Spinal cord (tissue), 10 donors: ENCODE data around the gene TMEM150A. TPM values are rescaled to one million over a fixed set of nuclear protein-coding genes. Genes with fewer than 3 reads are reported as not detected.
A peak's percentile ranks its signal among the peaks of the same experiment; 100 is the strongest.

Experiments
- DNase-seq, 6 donors: peaks; one replicate each; pipeline versions ENCODE4 v3.0.0 to v3.0.0-alpha.2; 2013 to 2015; ENCODE audit warnings: low spot score in 6 of 6, low read depth in 4 of 6
- H3K27ac ChIP-seq: one replicate; pipeline ENCODE4 v1.5.1; 2013; ENCODE audit warnings: low read depth, low read length, control low read depth
- H3K27me3 ChIP-seq: one replicate; pipeline ENCODE4 v1.6.1; 2013; ENCODE audit warnings: low read length; ENCODE audit not compliant: control insufficient read depth, insufficient read depth
- H3K36me3 ChIP-seq: one replicate; pipeline ENCODE4 v1.6.1; 2013; ENCODE audit warnings: low read length; ENCODE audit not compliant: control insufficient read depth, insufficient read depth
- H3K4me1 ChIP-seq: one replicate; pipeline ENCODE4 v1.6.1; 2013; ENCODE audit warnings: low read length; ENCODE audit not compliant: control insufficient read depth, insufficient read depth
- H3K4me3 ChIP-seq: one replicate; pipeline ENCODE4 v1.5.1; 2013; ENCODE audit warnings: low read depth, low read length, control low read depth
- H3K9me3 ChIP-seq: one replicate; pipeline ENCODE4 v1.6.1; 2013; ENCODE audit warnings: low read length; ENCODE audit not compliant: control insufficient read depth, insufficient read depth
- WGBS: methylation state at CpG from one replicate; pipeline ENCODE4 v1.1.5; 2013; ENCODE audit warnings: missing lambda C conversion rate; ENCODE audit not compliant: insufficient coverage; 5-methylcytosine and 5-hydroxymethylcytosine counted together
- polyA plus RNA-seq, 2 donors: library from polyadenylated mRNA; unstranded; fragments of 120-200 nt; gene quantifications; one replicate each; pipeline ENCODE4 v1.2.1, GENCODE V29; 2013; ENCODE audit not compliant: insufficient read length in 2 of 2
- total RNA-seq, 2 donors: library from RNA; depleted of rRNA in 1 of 2; stranded (reverse); fragments of 120-200 nt in 1 of 2; fragments of >200 nt in 1 of 2; gene quantifications; one replicate each; pipeline versions ENCODE4 v1.2.3 to v1.2.4, GENCODE V29; 2013 to 2014
- donor health status: healthy.

Gene TMEM150A
- total and polyA plus RNA-seq, 4 donors: 5.4 to 22.2 (median 15.5) TPM

- Histone ChIP-seq H3K4me1 (peaks cover 34% of the 10 kb centered on the region), H3K9me3 (no peaks in the 10 kb centered on the region), H3K4me3 (no peak overlapping the region), H3K36me3 (no peaks in the 10 kb centered on the region), H3K27me3 (peaks cover 17% of the 10 kb centered on the region), H3K27ac (peak overlapping the region; percentile 73)
- peak in 2 of 6 donors; percentile 7 to 83 for DNase-seq
- 15% methylated on average over 4 of the region's 6 CpGs for WGBS
Measured at GRCh38 chr2:85579266-85579935, 23.1 kb downstream of the TMEM150A start.

- Histone ChIP-seq H3K36me3 (no peaks in the 10 kb centered on the region), H3K9me3 (no peaks in the 10 kb centered on the region), H3K27me3 (peaks cover 11% of the 10 kb centered on the region), H3K4me1 (peaks cover 27% of the 10 kb centered on the region), H3K4me3 (peak overlapping the region; percentile 12), H3K27ac (peak overlapping the region; percentile 73)
- DNase-seq: no peak
- 47% methylated on average over 13 of the region's 19 CpGs for WGBS
Measured at GRCh38 chr2:85578243-85579180, 24.0 kb downstream of the TMEM150A start.

GRCh38 chr2:85577386-85578242, 24.9 kb downstream of the TMEM150A start, which contains the start of gene VAMP8:
VAMP8 (plus strand) TSS chr2:85577586; CDS start chr2:85577647, 61 bp downstream.
- Histone ChIP-seq H3K9me3 (no peaks in the 10 kb centered on the region), H3K27ac (peak within 1 kb of the TSS; percentile 73), H3K36me3 (no peaks in the 10 kb centered on the region), H3K4me1 (peaks cover 27% of the 10 kb centered on the region), H3K4me3 (peak within 1 kb of the TSS; percentile 12), H3K27me3 (peaks cover 11% of the 10 kb centered on the region)
- no peak for DNase-seq
- 28% methylated on average over 18 of the region's 19 CpGs for WGBS

GRCh38 chr2:85577063-85577385, 25.5 kb downstream of the TMEM150A start:
- Histone ChIP-seq H3K4me1 (peaks cover 27% of the 10 kb centered on the region), H3K27ac (peak overlapping the region; percentile 25), H3K27me3 (peaks cover 8% of the 10 kb centered on the region), H3K9me3 (no peaks in the 10 kb centered on the region), H3K36me3 (no peaks in the 10 kb centered on the region), H3K4me3 (no peak overlapping the region)
- WGBS: 43% methylated on average over 2 of the region's 3 CpGs
- DNase-seq: no peak

GRCh38 chr2:85575739-85576138, 26.8 kb downstream of the TMEM150A start:
- Histone ChIP-seq H3K9me3 (no peaks in the 10 kb centered on the region), H3K4me3 (no peak overlapping the region), H3K4me1 (peaks cover 27% of the 10 kb centered on the region), H3K27ac (no peak overlapping the region), H3K36me3 (no peaks in the 10 kb centered on the region), H3K27me3 (peaks cover 8% of the 10 kb centered on the region)
- DNase-seq: no peak
- WGBS: 100% methylated on average over 2 of the region's 8 CpGs

GRCh38 chr2:85566265-85566664, 36.2 kb downstream of the TMEM150A start:
- WGBS: 92% methylated on average over 2 of the region's 4 CpGs
- H3K36me3 ChIP-seq: no peaks in the 10 kb centered on the region
- DNase-seq: no peak
- no peaks in the 10 kb centered on the region for H3K27me3 ChIP-seq
- no peak overlapping the region for H3K4me3 ChIP-seq
- H3K27ac ChIP-seq: no peak overlapping the region
- H3K9me3 ChIP-seq: no peaks in the 10 kb centered on the region
- H3K4me1 ChIP-seq: peaks cover 8% of the 10 kb centered on the region

- Histone ChIP-seq H3K4me1 (peaks cover 17% of the 10 kb centered on the region), H3K9me3 (no peaks in the 10 kb centered on the region), H3K27me3 (no peaks in the 10 kb centered on the region), H3K4me3 (no peak overlapping the region), H3K36me3 (no peaks in the 10 kb centered on the region), H3K27ac (no peak overlapping the region)
- DNase-seq: no peak
- 93% methylated on average over 3 of the region's 5 CpGs for WGBS
Measured at GRCh38 chr2:85564144-85564563, 38.3 kb downstream of the TMEM150A start.

GRCh38 chr2:85561280-85562212, 41.0 kb downstream of the TMEM150A start, which contains the start of gene GGCX:
GGCX (minus strand) TSS chr2:85561493; CDS start chr2:85561428, 65 bp downstream.
- Histone ChIP-seq H3K4me3 (peak within 1 kb of the TSS; percentile 96), H3K27me3 (no peaks in the 10 kb centered on the region), H3K4me1 (peaks cover 17% of the 10 kb centered on the region), H3K27ac (peak within 1 kb of the TSS; percentile 90), H3K36me3 (peaks cover 9% of the 10 kb centered on the region), H3K9me3 (no peaks in the 10 kb centered on the region)
- 5% methylated on average over 50 of the region's 64 CpGs for WGBS
- peak; percentile 81 to 98 (median 92) for DNase-seq
